ENCODE results near the gene MYO1E. TPM values are rescaled to one million over a fixed set of nuclear protein-coding genes. Genes with fewer than 3 reads are reported as not detected.

The MYO1E gene
- total and polyA plus RNA-seq, 2 of the 8 experiments (the other 6 are each of a cell fraction or from before 2014, with no cell fraction given): 19.6 to 142 TPM

DNA sequence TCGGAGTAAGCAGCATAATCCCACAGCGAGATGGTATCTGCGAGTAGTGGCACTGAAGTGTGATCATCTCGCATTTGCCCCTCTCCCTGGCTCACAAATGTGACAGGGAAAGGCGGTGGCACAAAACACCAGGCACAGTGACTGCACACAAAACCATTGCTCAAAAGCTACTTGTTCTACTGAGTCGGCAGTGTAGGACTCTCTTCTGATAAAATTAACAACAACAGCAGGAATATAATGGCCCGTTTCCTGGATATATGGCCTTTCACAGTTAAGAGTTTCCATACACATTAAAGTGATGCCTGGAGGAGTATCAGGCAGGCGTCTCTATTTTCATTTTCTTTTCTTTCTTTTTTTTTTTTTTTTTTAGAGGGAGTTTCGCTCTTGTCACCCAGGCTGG lies 69.0 kb downstream of the MYO1E start:
- Histone ChIP-seq H4K91ac (replicated peaks; ENCODE audit: insufficient read length, low read length) (no peak overlapping the region), H2BK12ac (ENCODE audit: low read depth, low read length) (no peak overlapping the region), H3K36me3 (ENCODE audit: control insufficient read depth in 2 of 4, insufficient read depth in 4 of 4, low read length in 3 of 4) (no peaks in the 10 kb centered on the region), H3K27me3 (replicated peaks in 1 of 4; ENCODE audit: control insufficient read depth in 3 of 4, extremely low read depth in 1 of 4, insufficient read depth in 3 of 4, low read length in 3 of 4) (no peaks in the 10 kb centered on the region), H3K56ac (replicated peaks; ENCODE audit: insufficient read length, low read depth, low read length) (no peak overlapping the region), H3K27ac (ENCODE audit: low read depth, low read length) (no peak overlapping the region), H3K23me2 (ENCODE audit: low read depth, low read length) (no peaks in the 10 kb centered on the region), H3K14ac (ENCODE audit: insufficient read length) (no peak overlapping the region), H4K5ac (ENCODE audit: insufficient read length, low read depth, low read length) (no peak overlapping the region), H3K4ac (replicated peaks; ENCODE audit: insufficient read length, low read depth, low read length) (no peak overlapping the region), H3K79me1 (ENCODE audit: low read depth, low read length) (peaks cover 13% of the 10 kb centered on the region; the same call in 1 of the 2 replicates), H2AK5ac (ENCODE audit: low read depth, low read length) (peak overlapping the region; percentile 20; the same call in 1 of the 2 replicates), H2BK15ac (ENCODE audit: low read length) (no peak overlapping the region), H3K9me3 (ENCODE audit: insufficient read depth in 2 of 2, low read depth in 1 of 2, low read length in 1 of 2) (no peaks in the 10 kb centered on the region), H3K9ac (replicated peaks in 1 of 4; ENCODE audit: extremely low read depth in 1 of 4, low read depth in 3 of 4, low read length in 3 of 4) (no peak overlapping the region), H3K79me2 (ENCODE audit: control insufficient read depth in 1 of 2, insufficient read depth in 2 of 2, low read length in 2 of 2) (peaks cover 0 to 56% of the 10 kb centered on the region in 2 experiments; a peak in 2 of 4 replicates), H4K20me1 (replicated peaks in 1 of 2; ENCODE audit: control insufficient read depth in 1 of 2, insufficient read depth in 2 of 2, low read length in 2 of 2) (peaks cover 3 to 7% of the 10 kb centered on the region in 2 experiments), H2BK20ac (ENCODE audit: low read length) (no peak overlapping the region), H3K4me2 (ENCODE audit: insufficient read depth in 1 of 2, low read depth in 2 of 2, low read length in 2 of 2) (no peak overlapping the region), H3K23ac (ENCODE audit: insufficient read length) (no peak overlapping the region), H2AFZ (ENCODE audit: low read length) (no peak overlapping the region), H3K4me1 (replicated peaks in 1 of 4; ENCODE audit: control insufficient read depth in 3 of 4, insufficient read depth in 4 of 4, low read length in 3 of 4) (peaks cover 0 to 7% (median 0%) of the 10 kb centered on the region in 4 experiments; a peak in 2 of 7 replicates), H4K8ac (ENCODE audit: extremely low read depth, insufficient read depth, low read length) (no peak overlapping the region), H3K18ac (ENCODE audit: extremely low read depth, low read length) (no peak overlapping the region), H2BK5ac (ENCODE audit: low read depth, low read length) (no peak overlapping the region; the same call in 1 of the 2 replicates), H2BK120ac (replicated peaks; ENCODE audit: low read depth, low read length) (no peak overlapping the region), H3K4me3 (ENCODE audit: extremely low read depth in 1 of 4, insufficient read depth in 2 of 4, low read depth in 3 of 4, low read length in 4 of 4) (no peak overlapping the region)
- ChIA-PET CTCF (ENCODE audit: partially characterized antibody) (interaction anchor here (1.3 kb wide), 1 partner anchor 11 kb away, joined by 3 read pairs; no protein-coding TSS in a partner anchor), POLR2A (ENCODE audit: partially characterized antibody) (no interaction called here)
- WGBS, 2 experiments (ENCODE audit: extremely low coverage in 1 of 2, insufficient coverage in 1 of 2, insufficient read length in 1 of 2, insufficient replicate concordance in 2 of 2, low coverage in 1 of 2, low lambda C conversion rate in 2 of 2, missing lambda C conversion rate in 1 of 2): 99% methylated on average over 8 of the region's 9 CpGs; no CpG with 5 or more reads in 1 of the 2 experiments
- no peak for DNase-seq (ENCODE audit: low read depth in 1 of 2, low spot score in 2 of 2)
- no peak for FAIRE-seq
- TF ChIP-seq SP2 (IDR thresholded peaks at IDR 0.05; ENCODE audit: low read length): no peak
- no peak for TF ChIP-seq SRF (IDR thresholded peaks at IDR 0.05; ENCODE audit: low read depth, low read length)
